Spleen (tissue), 7 donors: Measurements from ENCODE around the gene SHC4.

Experiments used
- POLR2A ChIP-seq, 3 donors: fragments of 450-650 bp; IDR thresholded peaks; one replicate each; pipeline ENCODE4 v1.5.1; 2017; ENCODE audit warnings: antibody characterized with exemption in 3 of 3, mild to moderate bottlenecking in 1 of 3
- POLR2AphosphoS5 ChIP-seq, 3 donors: sonication (generic); formaldehyde crosslinking; IDR thresholded peaks; one replicate each; pipeline ENCODE4 v1.5.1; 2017; ENCODE audit warnings: antibody characterized with exemption in 3 of 3
- TF ChIP-seq, protein P1 (sequence below), 11 experiments: fragments of 200-600 bp in 7 of 11; fragments of 450-650 bp in 4 of 11; sonication (generic) in 4 of 11; IDR thresholded peaks in 8 of 11; conservative IDR thresholded peaks in 3 of 11; 1 replicate in 7 of 11; 2 replicates in 4 of 11; pipeline versions ENCODE4 v1.4.0 to v1.8.0; 2016 to 2021; ENCODE audit warnings: antibody characterized with exemption in 11 of 11, inconsistent platforms in 4 of 11, mild to moderate bottlenecking in 1 of 11
- donor health status: DM: no; HTN: no; CAD: no; lungs with moderate emphysema.
- donor health status: DM: no; HTN: no; CAD: no.
- donor health status: DM: no; HTN: no; CAD: no.

DNA sequence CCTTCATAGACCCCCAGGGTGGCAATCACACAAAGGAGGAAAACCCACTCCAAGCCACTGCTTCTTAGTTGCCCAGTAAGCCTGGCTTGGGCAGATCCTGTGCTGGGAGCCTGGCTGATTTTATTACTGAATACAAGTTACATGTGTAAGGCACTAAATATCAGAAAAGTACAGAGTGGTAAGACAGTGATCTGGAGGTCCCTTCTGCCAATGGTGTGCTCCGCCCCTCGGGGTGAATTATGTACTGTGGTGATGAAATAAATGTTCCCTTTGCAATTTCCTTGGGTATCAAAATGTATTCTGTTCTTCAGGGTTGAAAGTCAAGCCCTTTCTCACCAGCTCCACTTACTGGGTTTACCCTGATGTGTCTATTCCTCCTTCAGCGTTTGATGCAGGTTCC is 47.0 kb downstream of the SHC4 start:
- TF ChIP-seq, protein P1, sequence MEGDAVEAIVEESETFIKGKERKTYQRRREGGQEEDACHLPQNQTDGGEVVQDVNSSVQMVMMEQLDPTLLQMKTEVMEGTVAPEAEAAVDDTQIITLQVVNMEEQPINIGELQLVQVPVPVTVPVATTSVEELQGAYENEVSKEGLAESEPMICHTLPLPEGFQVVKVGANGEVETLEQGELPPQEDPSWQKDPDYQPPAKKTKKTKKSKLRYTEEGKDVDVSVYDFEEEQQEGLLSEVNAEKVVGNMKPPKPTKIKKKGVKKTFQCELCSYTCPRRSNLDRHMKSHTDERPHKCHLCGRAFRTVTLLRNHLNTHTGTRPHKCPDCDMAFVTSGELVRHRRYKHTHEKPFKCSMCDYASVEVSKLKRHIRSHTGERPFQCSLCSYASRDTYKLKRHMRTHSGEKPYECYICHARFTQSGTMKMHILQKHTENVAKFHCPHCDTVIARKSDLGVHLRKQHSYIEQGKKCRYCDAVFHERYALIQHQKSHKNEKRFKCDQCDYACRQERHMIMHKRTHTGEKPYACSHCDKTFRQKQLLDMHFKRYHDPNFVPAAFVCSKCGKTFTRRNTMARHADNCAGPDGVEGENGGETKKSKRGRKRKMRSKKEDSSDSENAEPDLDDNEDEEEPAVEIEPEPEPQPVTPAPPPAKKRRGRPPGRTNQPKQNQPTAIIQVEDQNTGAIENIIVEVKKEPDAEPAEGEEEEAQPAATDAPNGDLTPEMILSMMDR (IDR thresholded peaks at IDR 0.05 in 8 of 11, conservative IDR thresholded peaks at IDR 0.05 in 3 of 11) = no peak
- TF ChIP-seq POLR2AphosphoS5 (IDR thresholded peaks at IDR 0.05) = no peak
- TF ChIP-seq POLR2A (IDR thresholded peaks at IDR 0.05) = no peak
